T-helper 9 cell (primary cell): ENCODE results near the gene CHTF18.
"Not testable (repeated sequence)": the region's sequence is repeated elsewhere in the genome, so short reads cannot be mapped to it uniquely, and the experiment has no call there.

ENCODE experiments used
- DNase-seq: peaks from one replicate; pipeline ENCODE4 v3.0.0-alpha.2; 2020

The CHTF18 gene

GRCh38 chr16:813916-814412 is 25.5 kb downstream of the CHTF18 start:
- no peak for DNase-seq

GRCh38 chr16:814974-815373 is 26.6 kb downstream of the CHTF18 start:
- no peak for DNase-seq

GRCh38 chr16:815861-816260 is 27.4 kb downstream of the CHTF18 start:
- DNase-seq, result no peak

- DNase-seq, result no peak
Observed at GRCh38 chr16:817001-817906, 28.8 kb downstream of the CHTF18 start.

- DNase-seq, result no peak
Observed at GRCh38 chr16:818132-818531, 29.7 kb downstream of the CHTF18 start.

GRCh38 chr16:818592-818991 is 30.2 kb downstream of the CHTF18 start:
- DNase-seq, result no peak

GRCh38 chr16:819336-820043 is 31.1 kb downstream of the CHTF18 start:
- peak; percentile 25 for DNase-seq

GRCh38 chr16:820044-820408 is 31.6 kb downstream of the CHTF18 start:
- DNase-seq, result not testable (repeated sequence)

GRCh38 chr16:820748-821147 is 32.3 kb downstream of the CHTF18 start:
- DNase-seq, result no peak

- DNase-seq, result no peak
Observed at GRCh38 chr16:821751-822150, 33.3 kb downstream of the CHTF18 start.

GRCh38 chr16:822174-822908 is 33.9 kb downstream of the CHTF18 start:
- no peak for DNase-seq

GRCh38 chr16:822909-823297 is 34.5 kb downstream of the CHTF18 start:
- DNase-seq, result no peak

GRCh38 chr16:824194-824593 is 35.8 kb downstream of the CHTF18 start:
- no peak for DNase-seq

GRCh38 chr16:824601-825000 is 36.2 kb downstream of the CHTF18 start:
- no peak for DNase-seq

- no peak for DNase-seq
Observed at GRCh38 chr16:825341-826061, 37.1 kb downstream of the CHTF18 start.

- no peak for DNase-seq
Observed at GRCh38 chr16:827513-827912, 39.1 kb downstream of the CHTF18 start.

- no peak for DNase-seq
Observed at GRCh38 chr16:828891-829290, 40.5 kb downstream of the CHTF18 start.

GRCh38 chr16:830107-830870 is 41.9 kb downstream of the CHTF18 start:
- no peak for DNase-seq

GRCh38 chr16:830871-831570 is 42.6 kb downstream of the CHTF18 start:
- DNase-seq, result no peak

- no peak for DNase-seq
Observed at GRCh38 chr16:831571-832413, 43.4 kb downstream of the CHTF18 start.
